Breast epithelium (tissue), 3 donors: Measurements from ENCODE around the gene ADARB2.

Experiments
- POLR2A ChIP-seq: fragments of 450-650 bp; IDR thresholded peaks from one replicate; pipeline ENCODE4 v1.6.1; 2016; ENCODE audit warnings: antibody characterized with exemption, mild to moderate bottlenecking, moderate library complexity
- POLR2AphosphoS5 ChIP-seq, 3 donors: sonication (generic); formaldehyde crosslinking; IDR thresholded peaks; one replicate each; pipeline ENCODE4 v1.6.1; 2017; ENCODE audit warnings: antibody characterized with exemption in 3 of 3
- TF ChIP-seq, protein P1 (sequence below), 3 donors: fragments of 450-650 bp; IDR thresholded peaks; one replicate each; pipeline ENCODE4 v1.5.1; 2016 to 2017; ENCODE audit warnings: antibody characterized with exemption in 3 of 3, mild to moderate bottlenecking in 3 of 3, moderate library complexity in 3 of 3

- TF ChIP-seq, protein P1, sequence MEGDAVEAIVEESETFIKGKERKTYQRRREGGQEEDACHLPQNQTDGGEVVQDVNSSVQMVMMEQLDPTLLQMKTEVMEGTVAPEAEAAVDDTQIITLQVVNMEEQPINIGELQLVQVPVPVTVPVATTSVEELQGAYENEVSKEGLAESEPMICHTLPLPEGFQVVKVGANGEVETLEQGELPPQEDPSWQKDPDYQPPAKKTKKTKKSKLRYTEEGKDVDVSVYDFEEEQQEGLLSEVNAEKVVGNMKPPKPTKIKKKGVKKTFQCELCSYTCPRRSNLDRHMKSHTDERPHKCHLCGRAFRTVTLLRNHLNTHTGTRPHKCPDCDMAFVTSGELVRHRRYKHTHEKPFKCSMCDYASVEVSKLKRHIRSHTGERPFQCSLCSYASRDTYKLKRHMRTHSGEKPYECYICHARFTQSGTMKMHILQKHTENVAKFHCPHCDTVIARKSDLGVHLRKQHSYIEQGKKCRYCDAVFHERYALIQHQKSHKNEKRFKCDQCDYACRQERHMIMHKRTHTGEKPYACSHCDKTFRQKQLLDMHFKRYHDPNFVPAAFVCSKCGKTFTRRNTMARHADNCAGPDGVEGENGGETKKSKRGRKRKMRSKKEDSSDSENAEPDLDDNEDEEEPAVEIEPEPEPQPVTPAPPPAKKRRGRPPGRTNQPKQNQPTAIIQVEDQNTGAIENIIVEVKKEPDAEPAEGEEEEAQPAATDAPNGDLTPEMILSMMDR (IDR thresholded peaks at IDR 0.05) = no peak
- no peak for TF ChIP-seq POLR2AphosphoS5 (IDR thresholded peaks at IDR 0.05)
- no peak for TF ChIP-seq POLR2A
Observed at GRCh38 chr10:1214882-1215540, 522.3 kb downstream of the ADARB2 start.
